RKO (cell line): ENCODE results near the gene ACAT2.
"Not testable (repeated sequence)": the region's sequence is repeated elsewhere in the genome, so short reads cannot be mapped to it uniquely, and the experiment has no call there.

Source experiments
- DNase-seq: peaks from one replicate; pipeline ENCODE4 v3.0.0-alpha.2; 2016; ENCODE audit warnings: low spot score

The ACAT2 gene

DNA sequence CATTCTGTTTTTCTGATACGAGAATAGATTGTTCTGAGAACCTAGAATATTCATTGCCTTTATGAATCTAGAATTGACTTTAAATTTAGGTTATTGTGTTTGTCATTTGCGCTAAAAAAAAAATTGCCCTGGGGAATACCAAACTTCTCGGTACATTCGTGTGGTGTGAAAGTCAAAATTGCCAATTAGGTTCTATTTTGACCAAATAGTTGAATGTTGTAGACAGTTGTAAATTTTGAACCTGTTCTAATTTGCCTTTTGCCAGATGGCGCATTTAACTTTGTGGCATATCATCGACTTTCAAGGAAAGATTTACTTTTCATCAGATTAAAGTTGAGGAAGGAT is 31.5 kb upstream of the ACAT2 start:
- no peak for DNase-seq

DNA sequence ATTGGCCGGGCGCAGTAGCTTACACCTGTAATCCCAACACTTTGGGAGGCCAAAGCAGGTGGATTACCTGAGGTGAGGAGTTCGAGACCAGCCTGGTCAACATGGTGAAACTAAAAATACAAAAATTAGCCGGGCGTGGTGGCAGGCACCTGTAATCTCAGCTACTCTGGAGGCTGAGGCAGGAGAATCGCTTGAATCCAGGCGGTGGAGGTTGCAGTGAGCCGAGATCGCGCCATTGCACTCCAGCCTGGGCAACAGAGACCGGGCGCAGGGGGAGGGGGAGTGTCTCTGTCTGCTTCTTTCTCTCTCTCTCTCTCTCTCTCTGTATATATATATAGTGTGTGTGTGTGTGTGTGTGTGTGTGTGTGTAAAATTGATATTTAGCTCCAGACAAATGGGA is 29.3 kb upstream of the ACAT2 start:
- not testable (repeated sequence) for DNase-seq

DNA sequence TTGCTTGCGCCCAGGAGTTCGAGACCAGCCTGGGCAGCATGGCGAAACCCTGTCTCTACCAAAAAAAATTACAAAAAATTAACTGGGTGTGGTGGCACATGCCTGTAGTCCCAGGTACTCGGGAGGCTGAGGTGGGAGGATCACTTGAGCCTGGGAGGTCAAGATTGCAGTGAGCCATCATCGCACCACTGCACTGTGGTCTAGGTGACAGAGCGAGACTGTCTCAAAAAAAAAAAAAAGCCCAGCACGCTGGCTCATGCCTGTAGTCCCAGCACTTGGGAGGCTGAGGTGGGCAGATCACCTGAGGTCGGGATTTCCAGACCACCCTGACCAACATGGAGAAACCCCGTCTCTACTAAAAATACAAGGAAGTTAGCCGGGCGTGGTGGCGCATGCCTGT is 28.4 kb upstream of the ACAT2 start:
- not testable (repeated sequence) for DNase-seq

DNA sequence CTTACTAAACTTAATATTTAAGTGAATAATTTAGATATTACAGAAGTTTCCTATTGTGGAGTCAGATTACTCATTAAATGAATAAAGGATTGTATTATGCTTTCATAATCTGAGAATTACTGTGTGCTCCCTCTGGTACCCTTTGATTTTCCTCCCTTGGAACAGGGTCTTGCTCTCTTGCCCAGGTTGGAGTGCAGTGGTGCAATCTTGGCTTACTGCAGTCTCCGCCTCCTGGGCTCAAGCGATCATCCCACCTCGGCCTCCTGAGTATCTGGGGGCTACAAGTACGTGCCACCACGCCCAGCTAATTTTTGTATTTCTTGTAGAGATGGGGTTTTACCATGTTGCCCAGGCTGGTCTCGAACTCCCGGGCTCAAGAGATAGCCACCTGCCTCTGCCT is 24.9 kb upstream of the ACAT2 start:
- DNase-seq, result no peak

DNA sequence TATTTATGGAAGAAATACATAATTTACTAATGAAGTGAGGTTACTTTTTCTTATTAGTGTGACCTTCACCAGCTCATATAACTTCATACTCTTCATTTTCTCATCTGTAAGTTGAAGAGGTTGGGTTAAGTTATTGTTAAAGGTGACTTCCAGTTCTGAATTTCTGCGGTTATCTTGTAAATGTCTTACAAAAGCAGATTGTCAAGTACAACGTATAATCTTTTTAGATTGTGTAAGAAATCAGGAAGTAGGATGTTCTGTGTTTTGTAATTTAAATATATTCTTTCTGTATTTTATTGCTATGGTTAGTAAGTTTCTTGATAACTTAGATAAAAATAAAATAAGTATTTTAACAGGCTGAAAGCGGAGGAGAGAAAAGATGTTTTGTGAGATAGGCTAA is 22.5 kb upstream of the ACAT2 start:
- DNase-seq, result no peak

DNA sequence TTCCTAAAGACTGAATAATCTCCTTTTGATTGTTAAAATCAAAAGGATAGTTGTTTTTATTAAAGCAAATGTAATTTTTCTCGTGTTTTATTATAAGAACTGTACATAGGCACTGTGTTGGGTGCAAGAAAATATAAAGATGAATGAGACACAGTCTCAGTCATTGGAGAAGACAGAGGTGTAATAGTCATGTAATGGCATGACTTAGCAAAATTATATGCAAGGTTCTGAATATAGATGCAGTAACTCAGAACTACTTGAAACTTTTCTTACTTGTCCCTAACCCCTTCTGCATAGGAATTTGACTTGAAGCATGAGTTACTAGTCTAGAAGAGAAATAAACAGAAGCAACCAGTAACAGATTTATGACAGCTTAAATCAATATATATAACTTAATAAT is 19.7 kb upstream of the ACAT2 start:
- no peak for DNase-seq

DNA sequence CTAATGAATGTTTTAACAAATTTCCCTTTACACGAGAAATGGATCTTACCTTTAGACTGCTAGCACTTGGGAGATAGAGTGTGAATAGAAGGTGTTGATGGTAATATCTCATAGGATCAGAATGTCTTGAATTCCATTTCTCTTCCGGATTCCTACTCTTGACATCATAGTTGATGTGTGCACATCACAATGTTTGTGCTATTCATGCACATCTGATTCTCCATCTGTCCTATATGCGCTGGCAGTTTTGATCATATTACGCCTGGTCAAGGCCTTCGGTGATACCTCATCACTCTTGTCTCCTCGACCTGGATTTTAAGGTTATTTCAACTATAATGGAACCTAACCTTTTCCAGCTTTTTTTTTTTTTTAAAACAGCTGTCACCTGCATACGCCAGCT is 16.8 kb upstream of the ACAT2 start:
- no peak for DNase-seq

DNA sequence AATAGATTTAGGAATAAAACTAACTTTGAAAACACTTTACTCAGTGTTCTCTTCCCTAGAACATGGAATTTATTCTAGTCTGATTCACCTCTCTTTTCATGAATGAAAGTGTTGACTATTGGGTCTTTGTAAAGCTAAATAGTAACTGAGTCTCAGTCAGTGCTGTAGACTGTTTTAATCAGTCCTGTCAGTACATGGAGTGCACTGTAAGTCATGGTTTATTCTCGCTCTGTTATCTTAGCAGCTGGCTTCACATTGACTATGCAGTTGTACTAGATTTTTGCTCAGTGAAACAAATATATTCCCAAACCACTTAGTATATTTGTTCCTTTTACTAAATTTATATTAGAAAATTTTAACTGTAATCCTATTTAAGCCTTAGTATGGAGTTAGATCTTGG is 15.1 kb upstream of the ACAT2 start:
- no peak for DNase-seq

DNA sequence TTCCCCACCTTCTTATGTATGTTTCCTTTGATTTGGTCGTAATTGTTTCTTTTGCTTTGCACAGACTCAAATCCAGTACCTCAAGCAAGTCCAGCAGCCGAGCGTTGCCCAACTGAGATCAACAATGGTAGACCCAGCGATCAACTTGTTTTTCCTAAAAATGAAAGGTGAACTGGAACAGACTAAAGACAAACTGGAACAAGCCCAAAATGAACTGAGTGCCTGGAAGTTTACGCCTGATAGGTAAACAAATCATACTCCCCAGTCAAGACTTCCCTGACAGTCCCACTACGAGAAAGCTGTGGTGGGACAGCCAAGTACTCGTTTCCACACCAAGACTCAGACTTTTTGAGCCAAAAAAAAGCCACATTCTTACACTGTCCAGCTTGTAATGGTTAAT is 13.7 kb upstream of the ACAT2 start:
- not testable (repeated sequence) for DNase-seq

DNA sequence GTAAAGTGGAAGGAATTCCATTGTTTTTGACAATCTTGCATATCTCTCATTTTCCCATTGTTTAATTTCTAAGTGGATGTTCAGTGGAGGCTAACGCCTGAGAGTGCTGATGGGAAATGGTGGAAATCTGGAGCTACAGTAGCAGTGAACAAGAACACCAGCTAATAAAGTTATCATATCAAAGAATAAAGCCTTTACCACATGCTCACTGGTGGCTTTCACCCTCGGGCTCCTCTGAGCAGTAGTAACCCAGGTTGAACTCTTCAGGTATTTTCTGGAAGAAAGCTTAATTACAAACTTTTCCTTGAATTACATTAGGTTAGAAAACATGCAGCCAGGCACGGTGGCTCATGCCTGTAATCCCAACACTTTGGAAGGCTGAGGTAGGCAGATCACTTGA is 10.4 kb upstream of the ACAT2 start:
- DNase-seq, result no peak

DNA sequence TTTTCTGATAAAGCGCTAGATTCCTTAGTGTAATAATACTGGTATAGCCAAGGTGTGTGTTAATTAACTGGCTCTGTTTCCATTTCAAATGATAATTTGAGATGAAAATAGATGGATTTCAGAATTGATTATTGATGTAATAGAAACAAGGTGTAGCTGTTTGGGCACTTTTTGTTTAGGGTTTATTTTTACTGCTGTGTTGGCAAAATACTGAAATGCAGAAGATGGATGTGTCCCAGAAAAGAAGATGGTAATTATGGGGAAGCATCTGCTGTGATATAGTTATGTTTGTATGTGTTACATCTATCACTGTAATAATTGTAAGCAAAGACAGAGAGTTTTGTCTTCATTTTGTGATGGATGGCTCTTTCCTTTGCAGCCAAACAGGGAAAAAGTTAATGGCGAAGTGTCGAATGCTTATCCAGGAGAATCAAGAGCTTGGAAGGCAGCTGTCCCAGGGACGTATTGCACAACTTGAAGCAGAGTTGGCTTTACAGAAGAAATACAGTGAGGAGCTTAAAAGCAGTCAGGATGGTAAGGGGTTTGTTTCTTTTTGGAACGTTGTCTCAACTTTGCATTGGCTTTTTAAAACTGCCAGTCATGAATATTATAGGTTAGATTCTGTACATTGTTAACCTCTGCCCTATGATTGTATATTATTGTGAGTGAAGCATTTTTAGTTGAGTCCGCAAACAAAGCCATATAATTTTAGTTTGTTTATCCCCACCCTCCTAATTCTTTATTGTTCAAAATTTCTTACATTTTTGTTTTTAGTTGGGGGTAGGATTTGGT is 8.6 kb upstream of the ACAT2 start:
- DNase-seq, result no peak

DNA sequence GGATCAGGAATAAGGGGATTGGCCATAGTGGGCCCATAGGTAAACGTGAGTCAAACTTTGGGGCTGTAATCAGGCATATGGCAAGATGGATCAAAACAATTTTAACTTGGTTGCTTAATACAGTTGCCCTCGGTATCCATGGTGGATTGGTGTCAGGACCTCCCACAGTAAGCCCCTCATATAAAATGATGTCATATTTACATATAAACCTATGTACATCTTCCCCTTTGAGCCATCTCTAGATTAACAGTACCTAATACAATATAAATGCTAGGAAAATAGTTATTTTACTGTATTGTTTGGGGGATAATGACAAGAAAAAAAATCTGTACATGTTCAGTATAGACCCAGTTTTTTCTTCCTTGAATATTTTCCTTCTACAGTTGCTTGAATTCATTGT is 7.4 kb upstream of the ACAT2 start:
- no peak for DNase-seq

DNA sequence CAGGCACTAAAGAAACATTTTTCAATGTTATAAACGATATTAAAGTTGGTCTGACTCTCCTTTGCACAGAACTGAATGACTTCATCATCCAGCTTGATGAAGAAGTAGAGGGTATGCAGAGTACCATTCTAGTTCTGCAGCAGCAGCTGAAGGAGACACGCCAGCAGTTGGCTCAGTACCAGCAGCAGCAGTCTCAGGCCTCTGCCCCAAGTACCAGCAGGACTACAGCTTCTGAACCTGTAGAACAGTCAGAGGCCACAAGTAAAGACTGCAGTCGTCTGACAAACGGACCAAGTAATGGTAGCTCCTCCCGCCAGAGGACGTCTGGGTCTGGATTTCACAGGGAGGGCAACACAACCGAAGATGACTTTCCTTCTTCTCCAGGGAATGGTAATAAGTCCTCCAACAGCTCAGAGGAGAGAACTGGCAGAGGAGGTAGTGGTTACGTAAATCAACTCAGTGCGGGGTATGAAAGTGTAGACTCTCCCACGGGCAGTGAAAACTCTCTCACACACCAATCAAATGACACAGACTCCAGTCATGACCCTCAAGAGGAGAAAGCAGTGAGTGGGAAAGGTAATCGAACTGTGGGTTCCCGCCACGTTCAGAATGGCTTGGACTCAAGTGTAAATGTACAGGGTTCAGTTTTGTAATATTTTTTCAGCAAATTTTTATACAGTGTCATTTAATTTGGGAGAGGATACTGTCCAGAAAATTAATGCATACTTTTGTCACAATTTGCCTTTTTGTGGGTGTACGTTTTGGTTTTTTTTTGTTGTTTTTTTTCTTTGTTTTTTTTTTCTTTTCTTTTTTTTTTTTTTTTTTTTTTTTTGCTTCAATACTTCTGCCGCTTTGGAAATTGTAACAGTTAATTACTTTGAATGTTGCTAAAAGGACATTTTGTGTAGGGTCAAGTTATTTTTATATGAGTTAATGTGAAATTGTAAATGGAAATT is 6.6 kb upstream of the ACAT2 start:
- no peak for DNase-seq

DNA sequence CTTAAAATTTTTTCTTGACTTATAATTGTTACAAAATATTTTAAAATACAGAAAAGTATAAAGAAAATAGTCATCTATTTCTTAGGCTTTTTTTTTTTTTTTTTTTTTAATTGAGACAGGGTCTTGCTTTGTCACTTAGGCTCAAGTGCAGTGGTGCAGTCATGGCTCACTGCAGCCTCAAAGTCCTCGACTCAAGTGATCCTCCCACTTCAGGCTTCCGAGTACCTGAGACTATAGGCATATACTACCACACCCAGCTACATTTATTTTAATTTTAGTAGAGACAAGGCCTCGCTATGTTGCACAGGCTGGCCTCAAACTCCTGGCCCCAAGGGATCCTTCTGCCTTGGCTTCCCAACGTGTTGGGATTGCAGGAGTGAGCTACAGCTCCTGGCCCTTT is 5.3 kb upstream of the ACAT2 start:
- DNase-seq, result no peak

DNA sequence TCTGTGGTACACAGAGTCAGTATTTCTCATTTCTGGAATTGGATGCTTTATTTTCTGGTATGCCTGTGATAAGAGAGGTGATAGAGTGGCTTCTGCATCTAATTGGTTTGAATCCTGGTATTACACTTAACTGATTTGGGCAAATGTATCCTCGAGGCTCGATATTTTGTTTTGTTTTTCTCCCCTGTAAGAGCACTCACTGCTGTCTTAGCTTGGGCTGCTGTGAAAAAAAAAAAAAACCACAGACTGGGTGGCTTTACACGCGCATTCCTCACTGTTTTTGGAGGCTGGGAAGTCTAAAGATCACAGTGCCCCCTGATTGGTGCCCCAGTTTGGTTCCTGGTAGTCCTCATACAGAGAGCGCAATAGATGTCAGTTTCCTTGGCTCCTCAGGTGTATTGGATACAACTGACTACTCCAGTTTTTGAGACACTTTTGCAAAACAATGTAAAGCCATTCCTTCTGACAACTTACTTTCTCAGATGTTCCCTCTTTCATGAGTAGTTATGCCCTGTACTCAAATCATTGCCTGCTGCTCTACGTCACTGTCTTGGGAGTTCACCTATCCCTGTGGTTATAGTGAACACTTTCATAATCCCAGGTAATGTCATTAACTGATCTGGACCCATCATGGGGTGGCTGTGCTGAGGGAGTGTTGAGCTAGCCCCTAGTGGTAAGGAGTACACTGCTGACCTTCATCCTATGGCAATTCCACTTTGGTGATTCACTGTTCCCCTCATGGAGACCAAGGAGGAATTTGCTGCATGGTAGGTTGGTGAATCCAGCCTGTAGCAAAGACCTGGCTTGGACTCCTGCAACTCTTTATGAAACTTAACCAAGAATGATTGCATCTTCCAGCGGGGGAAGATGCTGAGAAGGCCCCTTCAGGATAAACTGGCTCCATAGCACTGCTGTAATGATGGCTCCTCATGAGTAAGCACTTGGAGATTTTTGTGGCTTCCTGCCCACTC is 3.5 kb upstream of the ACAT2 start:
- DNase-seq, result peak; percentile 66

DNA sequence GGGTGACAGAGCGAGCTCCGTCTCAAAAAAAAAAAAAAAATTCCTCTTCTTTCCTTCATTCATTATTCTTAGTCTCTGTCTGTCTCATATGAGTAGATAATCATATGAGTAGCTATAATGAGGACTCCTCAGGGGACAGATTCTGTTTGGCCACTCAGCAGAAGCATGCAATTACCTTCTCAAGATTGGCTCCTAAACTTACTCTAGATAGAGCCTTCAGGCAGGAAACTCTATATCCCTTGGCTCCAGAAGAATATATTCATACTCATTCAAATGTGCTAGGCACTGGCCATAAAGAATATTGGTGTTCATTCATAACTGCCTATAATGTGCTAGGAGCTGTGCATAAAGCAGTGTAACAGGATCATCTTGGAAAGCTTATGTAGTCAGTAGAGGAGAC is 2.2 kb upstream of the ACAT2 start:
- DNase-seq, result peak; percentile 14

DNA sequence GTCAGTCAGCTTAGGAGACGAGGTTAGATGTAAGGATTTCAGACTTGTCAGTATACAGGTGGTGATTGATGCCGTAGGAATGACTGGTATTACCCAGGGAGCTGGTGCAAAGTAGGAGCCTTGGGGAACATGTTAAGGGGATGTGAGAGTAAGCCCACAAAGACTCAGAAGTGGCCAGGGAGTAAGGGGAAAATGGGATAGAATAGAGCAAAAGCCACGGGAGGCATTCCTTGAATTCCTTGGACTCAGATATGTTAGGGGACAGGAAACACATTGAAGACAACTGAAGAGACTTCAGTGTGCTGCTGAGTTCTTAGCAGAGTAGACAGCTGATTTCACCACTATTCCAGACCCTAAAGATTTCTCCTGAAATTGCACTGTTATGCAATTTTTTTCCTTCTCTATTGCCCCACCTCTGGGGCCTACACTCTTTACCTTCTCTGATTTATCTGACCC is 1.2 kb upstream of the ACAT2 start:
- DNase-seq, result peak; percentile 50

DNA sequence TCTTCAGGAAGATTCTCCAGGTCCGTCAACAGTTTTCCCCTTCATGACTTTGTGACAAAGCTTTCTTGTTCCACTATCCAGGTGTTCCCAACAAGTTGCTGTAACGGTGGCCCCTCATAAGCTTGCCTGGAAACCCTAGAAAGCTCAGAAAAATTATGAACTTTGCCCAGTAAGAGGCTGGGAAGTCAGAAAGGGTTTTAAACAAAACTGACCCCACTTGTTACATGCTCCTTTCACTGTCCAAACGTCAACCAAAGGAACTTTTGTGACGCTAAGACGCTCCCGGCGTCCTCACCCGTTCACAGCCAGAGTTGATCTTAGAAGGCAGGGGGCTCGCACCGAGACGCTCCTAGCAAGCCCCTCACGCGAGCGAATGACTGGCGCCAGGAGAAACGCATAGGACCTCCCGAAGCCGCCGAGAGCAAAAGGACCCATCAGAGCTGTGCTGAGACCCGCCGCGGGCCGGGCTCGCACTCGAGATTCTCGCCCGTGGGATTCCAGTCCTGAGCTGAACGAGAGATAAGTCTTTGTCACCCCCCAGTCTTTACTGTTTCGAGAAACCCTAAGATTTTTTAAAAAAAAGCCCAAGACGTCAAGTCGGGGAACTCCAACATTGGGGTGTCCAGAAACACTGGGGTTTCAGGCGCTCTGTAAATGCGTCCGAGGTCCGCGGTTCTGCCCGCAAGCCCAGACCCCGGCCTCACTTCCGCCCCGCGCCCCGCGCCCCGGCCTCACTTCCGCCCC is 544 bp upstream of the ACAT2 start:
- DNase-seq, result peak; percentile 35

DNA sequence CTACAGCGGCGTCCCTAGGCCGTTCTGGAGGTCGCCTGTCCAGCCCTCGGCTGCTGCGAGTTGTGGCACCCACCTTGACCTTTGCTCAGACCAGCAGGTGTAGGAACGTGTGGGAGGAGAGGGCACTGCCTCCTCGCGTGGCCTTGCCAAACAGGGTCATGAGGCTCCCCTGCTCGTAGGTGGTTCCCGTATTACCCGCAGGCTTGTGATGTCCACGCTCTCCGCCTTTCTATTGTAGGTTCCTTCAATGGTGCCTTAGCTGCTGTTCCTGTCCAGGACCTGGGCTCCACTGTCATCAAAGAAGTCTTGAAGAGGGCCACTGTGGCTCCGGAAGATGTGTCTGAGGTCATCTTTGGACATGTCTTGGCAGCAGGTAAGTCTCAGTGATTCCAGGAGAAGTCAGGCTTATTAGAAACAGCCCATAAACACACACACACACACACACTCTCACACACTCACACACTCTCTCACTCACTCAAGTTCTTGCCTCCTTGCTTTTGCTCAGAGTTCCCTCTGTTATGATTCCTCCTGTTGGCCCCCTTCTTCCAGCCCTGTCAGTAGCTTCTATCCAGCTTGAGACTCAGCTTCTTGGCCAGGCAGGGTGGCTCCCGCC is 942 bp downstream of the ACAT2 start:
- DNase-seq, result peak; percentile 38

DNA sequence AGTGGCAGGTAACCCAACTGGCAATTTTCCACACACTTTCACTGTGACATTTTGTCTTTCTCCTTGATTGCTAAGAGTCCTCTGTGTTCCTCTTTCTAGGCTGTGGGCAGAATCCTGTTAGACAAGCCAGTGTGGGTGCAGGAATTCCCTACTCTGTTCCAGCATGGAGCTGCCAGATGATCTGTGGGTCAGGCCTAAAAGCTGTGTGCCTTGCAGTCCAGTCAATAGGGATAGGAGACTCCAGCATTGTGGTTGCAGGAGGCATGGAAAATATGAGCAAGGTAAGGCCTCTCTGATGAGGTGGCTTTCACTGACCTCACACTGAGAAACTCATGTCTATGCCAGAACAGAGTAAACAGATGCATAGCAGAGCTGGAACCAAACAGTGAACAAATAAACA is 5.1 kb downstream of the ACAT2 start:
- DNase-seq, result no peak

DNA sequence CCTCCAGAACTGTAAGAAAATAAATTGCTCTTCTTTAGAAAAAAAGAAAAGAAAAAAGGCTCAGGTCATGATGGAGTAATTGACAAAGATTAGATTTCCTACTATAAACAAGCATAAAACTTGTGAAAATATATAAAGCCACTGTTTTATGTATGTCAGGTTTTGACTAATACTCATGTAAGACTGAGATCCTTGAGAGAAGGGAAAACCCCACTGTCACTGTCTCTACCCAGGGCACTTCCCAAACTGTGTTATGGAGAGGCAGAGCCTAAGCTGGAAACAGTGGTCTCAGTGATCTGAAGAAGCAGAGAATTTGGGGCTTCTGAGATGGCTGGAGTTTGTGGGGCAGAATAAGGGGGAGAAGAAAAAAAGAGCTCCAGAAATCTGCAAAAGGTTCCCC is 7.6 kb downstream of the ACAT2 start:
- no peak for DNase-seq
